Adrenal gland (tissue), 12 donors: ENCODE measurements around the gene PLA2G4E. TPM values are rescaled to one million over a fixed set of nuclear protein-coding genes. Genes with fewer than 3 reads are reported as not detected.

Experiments
- DNase-seq, 7 donors: peaks; one replicate each; pipeline ENCODE4 v3.0.0-alpha.2; 2019 to 2020
- H3K27ac ChIP-seq, 5 donors: fragments of 200-600 bp; sonication (generic) in 4 of 5; 1 replicate in 3 of 5; 2 replicates in 2 of 5; pipeline versions ENCODE4 v1.5.1 to v1.8.0; 2016 to 2020; ENCODE audit warnings: mild to moderate bottlenecking in 1 of 5
- H3K27me3 ChIP-seq: fragments of 200-600 bp; 2 replicates; pipeline ENCODE4 v1.8.0; 2021
- H3K36me3 ChIP-seq, 2 donors: fragments of 200-600 bp; replicated peaks in 1 of 2; 1 replicate in 1 of 2; 2 replicates in 1 of 2; pipeline versions ENCODE4 v1.5.1 to v1.8.0; 2018 to 2022
- H3K4me1 ChIP-seq, 2 donors: fragments of 200-600 bp; replicated peaks in 1 of 2; 1 replicate in 1 of 2; 2 replicates in 1 of 2; pipeline versions ENCODE4 v1.5.1 to v1.8.0; 2018 to 2021
- H3K4me3 ChIP-seq, 4 donors: fragments of 200-600 bp; sonication (generic) in 3 of 4; one replicate each; pipeline ENCODE4 v1.5.1; 2016 to 2018
- H3K9me3 ChIP-seq, 3 donors: fragments of 200-600 bp; sonication (generic) in 1 of 3; replicated peaks in 1 of 3; 1 replicate in 2 of 3; 2 replicates in 1 of 3; pipeline versions ENCODE4 v1.5.1 to v1.8.0; 2016 to 2021
- CTCF ChIP-seq, 6 experiments: fragments of 450-650 bp in 4 of 6; fragments of 200-600 bp in 2 of 6; sonication (generic) in 1 of 6; IDR thresholded peaks; 1 replicate in 5 of 6; 2 replicates in 1 of 6; pipeline versions ENCODE4 v1.5.1 to v1.8.0; 2016 to 2021; ENCODE audit warnings: antibody characterized with exemption in 6 of 6, mild to moderate bottlenecking in 2 of 6, moderate library complexity in 1 of 6
- POLR2A ChIP-seq, 2 donors: fragments of 450-650 bp; IDR thresholded peaks; one replicate each; pipeline ENCODE4 v1.6.1; 2017; ENCODE audit warnings: antibody characterized with exemption in 2 of 2, mild to moderate bottlenecking in 2 of 2, moderate library complexity in 1 of 2
- WGBS, 4 donors: extraction: QIAGEN DNeasy Blood & Tissue Kit in 2 of 4; methylation state at CpG; one replicate each; pipeline versions ENCODE4 v1.1.5 to v1.1.7; 2013 to 2017; 5-methylcytosine and 5-hydroxymethylcytosine counted together
- intact Hi-C, 2 donors: fragments of 100-400 bp; cut with DNase I; formaldehyde crosslinking; loops; one replicate each; pipeline versions ENCODE4 v1.14.1 to v1.15.0; 2022 to 2023
- polyA plus RNA-seq, 3 donors: library from polyadenylated mRNA; stranded (reverse); fragments of 200-250 nt in 2 of 3; fragments of 350-450 nt in 1 of 3; fragmentation: Illumina TruSeq in 1 of 3; extraction: RNeasy Lipid Tissue Mini Kit (QIAGEN cat#74804) in 1 of 3; gene quantifications; one replicate each; pipeline ENCODE4 v1.2.3, GENCODE V29; 2013 to 2014
- total RNA-seq, 9 donors: library from RNA; depleted of rRNA in 4 of 9; stranded (reverse); fragments of >200 nt in 4 of 9; fragments of 120-200 nt in 1 of 9; fragmentation: NEBNext Ultra II Directional in 1 of 9; extraction: Animal tissue kit (Norgen Biotek cat#: 25700) in 1 of 9; gene quantifications; one replicate each; pipeline versions ENCODE4 v1.1.0 to v1.2.4, GENCODE V29; 2013 to 2023
- donor health status: healthy with polysubstance abuse.
- donor health status: Bipolar disorder and iron deficiency.
- donor health status: DM: yes; HTN: yes; CAD: no.
- donor health status: DM: no; HTN: no; CAD: no.
- donor health status: DM: no; HTN: no; CAD: no.
- donor health status: DM: yes; HTN: yes; CAD: no.

Gene PLA2G4E
- total and polyA plus RNA-seq, 12 donors, result 0.03 to 1.1 (median 0.23) TPM; not detected in 8

- intact Hi-C loops, result no loop called here
- H3K4me3 ChIP-seq, result no peak overlapping the region
- no peak overlapping the region for H3K27ac ChIP-seq
- H3K9me3 ChIP-seq, result no peaks in the 10 kb centered on the region
- H3K27me3 ChIP-seq, result no peaks in the 10 kb centered on the region
- DNase-seq, result no peak
- H3K4me1 ChIP-seq, result no peaks in the 10 kb centered on the region
- no peaks in the 10 kb centered on the region for H3K36me3 ChIP-seq
- TF ChIP-seq POLR2A (IDR thresholded peaks at IDR 0.05) (no peak), CTCF (IDR thresholded peaks at IDR 0.05) (no peak)
- WGBS, 4 donors, result 82 to 93% (median 85%) methylated on average over 8 to 9 of the region's 9 CpGs
These were observed 16.1 kb upstream of the PLA2G4E start for GRCh38 chr15:42036966-42037365.

GRCh38 chr15:42036112-42036905 is 15.5 kb upstream of the PLA2G4E start:
- no peak for DNase-seq
- no peaks in the 10 kb centered on the region for H3K4me1 ChIP-seq
- intact Hi-C loops, result no loop called here
- TF ChIP-seq POLR2A (IDR thresholded peaks at IDR 0.05), result no peak
- H3K27me3 ChIP-seq, result no peaks in the 10 kb centered on the region
- 85 to 88% (median 86%) methylated on average over 21 to 45 of the region's 45 CpGs for WGBS, 4 donors
- no peak overlapping the region for H3K4me3 ChIP-seq
- no peak overlapping the region for H3K27ac ChIP-seq
- H3K36me3 ChIP-seq, result no peaks in the 10 kb centered on the region
- H3K9me3 ChIP-seq, result no peaks in the 10 kb centered on the region

- no peak overlapping the region for H3K4me3 ChIP-seq
- no peaks in the 10 kb centered on the region for H3K27me3 ChIP-seq
- no peaks in the 10 kb centered on the region for H3K36me3 ChIP-seq
- no peak for DNase-seq
- no peaks in the 10 kb centered on the region for H3K4me1 ChIP-seq
- whole genome bisulfite sequencing, 4 donors, result 47 to 77% (median 65%) methylated on average over 3 of the region's 3 CpGs
- H3K27ac ChIP-seq, result no peak overlapping the region
- intact Hi-C loops, result no loop called here
- H3K9me3 ChIP-seq, result no peaks in the 10 kb centered on the region
- TF ChIP-seq CTCF (IDR thresholded peaks at IDR 0.05) (no peak), POLR2A (IDR thresholded peaks at IDR 0.05) (no peak)
These were observed 14.6 kb upstream of the PLA2G4E start for GRCh38 chr15:42035435-42035761.

GRCh38 chr15:42034628-42035434 is 14.0 kb upstream of the PLA2G4E start:
- H3K4me1 ChIP-seq, result no peaks in the 10 kb centered on the region
- H3K27ac ChIP-seq, result no peak overlapping the region
- H3K9me3 ChIP-seq, result no peaks in the 10 kb centered on the region
- no peaks in the 10 kb centered on the region for H3K36me3 ChIP-seq
- DNase-seq, result no peak
- TF ChIP-seq POLR2A (IDR thresholded peaks at IDR 0.05) (no peak), CTCF (IDR thresholded peaks at IDR 0.05) (no peak)
- H3K27me3 ChIP-seq, result no peaks in the 10 kb centered on the region
- H3K4me3 ChIP-seq, result no peak overlapping the region
- WGBS, 4 donors, result 65 to 83% (median 73%) methylated on average over 8 of the region's 8 CpGs
- intact Hi-C loops, result no loop called here
